HepG2 (cell line): ENCODE measurements around the gene SPTAN1. TPM values are rescaled to one million over a fixed set of nuclear protein-coding genes. Genes with fewer than 3 reads are reported as not detected.

Experiments used
- BATF2 ChIP-seq: sonication (generic); formaldehyde crosslinking; IDR thresholded peaks from 2 replicates; pipeline ENCODE4 v1.8.0; 2022; ENCODE audit warnings: mild to moderate bottlenecking, missing genetic modification reagents, moderate library complexity
- ELF1 ChIP-seq: sonication (generic); formaldehyde crosslinking; IDR thresholded peaks from 2 replicates; pipeline ENCODE4 v1.4.0; 2020; ENCODE audit warnings: missing genetic modification reagents
- MBNL3 ChIP-seq: fragments of 250-450 bp; sonication (Bioruptor Pico); conservative IDR thresholded peaks from 2 replicates; pipeline ENCODE4 v1.8.0; 2022; ENCODE audit warnings: mild to moderate bottlenecking, inconsistent platforms
- TBP ChIP-seq: sonication (generic); formaldehyde crosslinking; IDR thresholded peaks from 2 replicates; pipeline ENCODE4 v1.5.0; 2020; ENCODE audit warnings: missing genetic modification reagents
- ZFP41 ChIP-seq: sonication (generic); formaldehyde crosslinking; IDR thresholded peaks from 2 replicates; pipeline ENCODE4 v1.4.0; 2020; ENCODE audit warnings: mild to moderate bottlenecking, missing genetic modification reagents, borderline replicate concordance
- ZNF180 ChIP-seq: sonication (generic); formaldehyde crosslinking; IDR thresholded peaks from 2 replicates; pipeline ENCODE4 v1.4.0; 2020; ENCODE audit warnings: low read depth, missing genetic modification reagents, borderline replicate concordance
- ZNF331 ChIP-seq: sonication (generic); formaldehyde crosslinking; IDR thresholded peaks from 2 replicates; pipeline ENCODE4 v1.4.0; 2020; ENCODE audit warnings: missing genetic modification reagents
- ZNF776 ChIP-seq: sonication (generic); formaldehyde crosslinking; IDR thresholded peaks from 2 replicates; pipeline ENCODE4 v1.4.0; 2020; ENCODE audit warnings: mild to moderate bottlenecking, missing genetic modification reagents
- polyA plus RNA-seq, 8 experiments: library from polyadenylated mRNA; depleted of rRNA in 3 of 8; stranded (reverse) in 7 of 8; unstranded in 1 of 8; fragments of >200 nt; fragmentation: Illumina TruSeq in 4 of 8; extraction: Trizol in 4 of 8; gene quantifications; 2 replicates each; pipeline versions ENCODE4 v1.2.1 to v1.2.3, GENCODE V29; 2011 to 2016; ENCODE audit warnings: low read depth in 4 of 8, missing spikeins in 1 of 8, mixed read lengths in 1 of 8; ENCODE audit not compliant: insufficient read depth in 1 of 8
- total RNA-seq, 5 experiments: library from RNA; depleted of rRNA; stranded (reverse); fragments of >200 nt; fragmentation: Illumina TruSeq; extraction: Trizol; gene quantifications; 2 replicates each; pipeline ENCODE4 v1.2.3, GENCODE V29; 2016; ENCODE audit warnings: low read depth in 1 of 5
- TF ChIP-seq, protein P1 (sequence below): sonication (generic); formaldehyde crosslinking; IDR thresholded peaks from 2 replicates; pipeline ENCODE4 v1.4.0; 2020; ENCODE audit warnings: mild to moderate bottlenecking, missing genetic modification reagents

SPTAN1 gene
- total and polyA plus RNA-seq, 2 of the 13 experiments (the other 11 are each of a cell fraction or from before 2014, with no cell fraction given) = 106 to 111 TPM

- TF ChIP-seq, protein P1, sequence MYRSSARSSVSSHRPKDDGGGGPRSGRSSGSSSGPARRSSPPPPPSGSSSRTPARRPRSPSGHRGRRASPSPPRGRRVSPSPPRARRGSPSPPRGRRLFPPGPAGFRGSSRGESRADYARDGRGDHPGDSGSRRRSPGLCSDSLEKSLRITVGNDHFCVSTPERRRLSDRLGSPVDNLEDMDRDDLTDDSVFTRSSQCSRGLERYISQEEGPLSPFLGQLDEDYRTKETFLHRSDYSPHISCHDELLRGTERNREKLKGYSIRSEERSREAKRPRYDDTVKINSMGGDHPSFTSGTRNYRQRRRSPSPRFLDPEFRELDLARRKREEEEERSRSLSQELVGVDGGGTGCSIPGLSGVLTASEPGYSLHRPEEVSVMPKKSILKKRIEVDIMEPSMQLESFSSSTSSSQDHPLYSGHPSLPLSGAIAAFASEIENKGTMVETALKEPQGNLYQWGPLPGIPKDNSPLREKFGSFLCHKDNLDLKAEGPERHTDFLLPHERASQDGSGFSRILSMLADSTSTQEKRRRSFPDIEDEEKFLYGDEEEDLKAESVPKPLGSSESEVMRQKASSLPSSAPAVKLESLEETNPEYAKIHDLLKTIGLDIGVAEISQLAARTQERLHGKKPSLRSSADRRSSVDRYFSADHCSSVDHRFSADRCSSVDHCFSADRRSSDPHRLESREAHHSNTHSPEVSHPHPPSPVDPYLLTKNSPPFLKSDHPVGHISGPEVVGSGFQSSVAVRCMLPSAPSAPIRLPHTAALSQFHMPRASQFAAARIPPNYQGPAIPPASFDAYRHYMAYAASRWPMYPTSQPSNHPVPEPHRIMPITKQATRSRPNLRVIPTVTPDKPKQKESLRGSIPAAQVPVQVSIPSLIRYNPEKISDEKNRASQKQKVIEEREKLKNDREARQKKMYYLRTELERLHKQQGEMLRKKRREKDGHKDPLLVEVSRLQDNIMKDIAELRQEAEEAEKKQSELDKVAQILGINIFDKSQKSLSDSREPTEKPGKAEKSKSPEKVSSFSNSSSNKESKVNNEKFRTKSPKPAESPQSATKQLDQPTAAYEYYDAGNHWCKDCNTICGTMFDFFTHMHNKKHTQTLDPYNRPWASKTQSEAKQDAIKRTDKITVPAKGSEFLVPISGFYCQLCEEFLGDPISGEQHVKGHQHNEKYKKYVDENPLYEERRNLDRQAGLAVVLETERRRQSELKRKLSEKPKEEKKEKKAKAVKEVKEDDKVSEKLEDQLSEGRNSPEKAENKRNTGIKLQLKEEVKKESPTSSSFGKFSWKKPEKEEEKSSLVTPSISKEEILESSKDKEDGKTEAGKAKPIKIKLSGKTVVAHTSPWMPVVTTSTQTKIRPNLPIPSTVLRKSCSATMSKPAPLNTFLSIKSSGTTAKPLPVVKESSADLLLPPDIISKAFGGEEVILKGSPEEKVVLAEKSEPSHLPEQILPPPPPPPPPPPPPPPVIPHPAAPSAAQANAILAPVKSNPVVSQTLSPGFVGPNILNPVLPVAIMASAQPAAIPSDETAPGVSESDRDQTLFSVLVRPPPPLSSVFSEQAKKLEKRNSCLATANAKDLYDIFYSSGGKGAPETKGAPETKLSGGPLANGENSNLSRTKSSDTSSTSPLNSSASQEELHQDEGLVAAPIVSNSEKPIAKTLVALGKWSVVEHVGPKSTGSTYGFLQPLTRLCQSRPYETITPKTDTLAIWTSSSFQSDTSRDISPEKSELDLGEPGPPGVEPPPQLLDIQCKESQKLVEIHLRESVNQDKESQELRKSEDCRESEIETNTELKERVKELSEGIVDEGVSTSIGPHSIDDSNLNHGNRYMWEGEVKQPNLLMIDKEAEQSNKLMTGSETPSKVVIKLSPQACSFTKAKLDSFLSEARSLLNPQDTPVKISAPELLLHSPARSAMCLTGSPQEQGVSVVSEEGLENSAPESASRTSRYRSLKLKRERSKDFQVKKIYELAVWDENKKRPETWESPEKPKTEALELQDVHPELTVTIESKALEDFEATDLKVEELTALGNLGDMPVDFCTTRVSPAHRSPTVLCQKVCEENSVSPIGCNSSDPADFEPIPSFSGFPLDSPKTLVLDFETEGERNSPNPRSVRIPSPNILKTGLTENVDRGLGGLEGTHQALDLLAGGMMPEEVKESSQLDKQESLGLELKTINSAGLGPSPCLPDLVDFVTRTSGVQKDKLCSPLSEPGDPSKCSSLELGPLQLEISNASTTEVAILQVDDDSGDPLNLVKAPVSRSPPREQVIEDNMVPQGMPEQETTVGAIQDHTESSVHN (CRISPR knock-in tag) = no peak
- TF ChIP-seq ZNF331 (CRISPR knock-in tag) = no peak
- TF ChIP-seq MBNL3 (CRISPR knock-in tag) = no peak
- TF ChIP-seq ZNF180 (CRISPR knock-in tag) = no peak
- TF ChIP-seq ZNF776 (CRISPR knock-in tag) = no peak
- no peak for TF ChIP-seq BATF2 (CRISPR knock-in tag)
- no peak for TF ChIP-seq ZFP41
- no peak for TF ChIP-seq TBP (CRISPR knock-in tag)
- TF ChIP-seq ELF1 (CRISPR knock-in tag) = no peak
- TF ChIP-seq, all 625 proteins: peak for 0
These were observed 72.2 kb downstream of the SPTAN1 start (continued) for GRCh38 chr9:128624566-128624965.
